K562 (cell line): ENCODE results near the gene PRCC. TPM values are rescaled to one million over a fixed set of nuclear protein-coding genes. Genes with fewer than 3 reads are reported as not detected.

Experiments used
- CBFA2T3 ChIP-seq: fragments of 450-650 bp; IDR thresholded peaks from 2 replicates; pipeline ENCODE4 v1.6.1; 2017
- CHD1 ChIP-seq: fragments of 200-600 bp; sonication (generic); IDR thresholded peaks from one replicate; pipeline ENCODE4 v1.6.1; 2012; ENCODE audit warnings: mild to moderate bottlenecking, moderate library complexity, low read length, inconsistent platforms
- CUX1 ChIP-seq: fragments of 200-800 bp; sonication (Bioruptor generic); IDR thresholded peaks from 2 replicates; pipeline ENCODE4 v1.6.1; 2016; ENCODE audit warnings: missing genetic modification characterization, missing compliant biosample characterization
- ID3 ChIP-seq, 2 experiments: fragments of 250-450 bp in 1 of 2; fragments of 450-650 bp in 1 of 2; sonication (Bioruptor Pico) in 1 of 2; IDR thresholded peaks; 2 replicates each; pipeline versions ENCODE4 v1.6.1 to v1.8.0; 2016 to 2021; ENCODE audit warnings: mild to moderate bottlenecking in 2 of 2, moderate library complexity in 2 of 2, missing compliant biosample characterization in 1 of 2, missing genetic modification characterization in 1 of 2
- RAD51 ChIP-seq: fragments of 450-650 bp; IDR thresholded peaks from 2 replicates; pipeline ENCODE4 v1.7.1; 2016; ENCODE audit warnings: low read depth, mild to moderate bottlenecking, borderline replicate concordance
- RCOR1 ChIP-seq, 2 experiments: IDR thresholded peaks; 2 replicates each; pipeline ENCODE4 v1.6.1; 2012; ENCODE audit warnings: low read depth in 2 of 2, low read length in 2 of 2, borderline replicate concordance in 1 of 2, improper control_type of control experiment in 1 of 2
- SAFB ChIP-seq: fragments of 200-400 bp; formaldehyde crosslinking; IDR thresholded peaks from 2 replicates; pipeline ENCODE4 v1.6.1; 2017; ENCODE audit warnings: low read depth, low read length, borderline replicate concordance
- SMARCA4 ChIP-seq: fragments of 450-650 bp; IDR thresholded peaks from 2 replicates; pipeline ENCODE4 v1.6.1; 2016
- TFE3 ChIP-seq: fragments of 450-650 bp; formaldehyde crosslinking; IDR thresholded peaks from 2 replicates; pipeline ENCODE4 v1.4.0; 2020; ENCODE audit warnings: mild to moderate bottlenecking, mixed read lengths
- YBX1 ChIP-seq: fragments of 450-650 bp; IDR thresholded peaks from 2 replicates; pipeline ENCODE4 v1.7.1; 2016; ENCODE audit warnings: mild to moderate bottlenecking
- ZBTB43 ChIP-seq: sonication (generic); formaldehyde crosslinking; IDR thresholded peaks from 2 replicates; pipeline ENCODE4 v1.8.0; 2023; ENCODE audit warnings: mild to moderate bottlenecking, missing genetic modification reagents
- ZNF41 ChIP-seq: fragments of 250-450 bp; sonication (Bioruptor Pico); conservative IDR thresholded peaks from 2 replicates; pipeline ENCODE4 v1.4.0; 2020; ENCODE audit warnings: mild to moderate bottlenecking
- ZNF76 ChIP-seq: fragments of 250-450 bp; sonication (Bioruptor Pico); IDR thresholded peaks from 2 replicates; pipeline ENCODE4 v1.4.0; 2020; ENCODE audit warnings: mild to moderate bottlenecking, moderate library complexity, borderline replicate concordance
- ZZZ3 ChIP-seq: fragments of 450-650 bp; IDR thresholded peaks from 2 replicates; pipeline ENCODE4 v1.6.1; 2016; ENCODE audit warnings: antibody characterized with exemption, mild to moderate bottlenecking, moderate library complexity
- polyA plus RNA-seq, 8 experiments: library from polyadenylated mRNA; depleted of rRNA in 4 of 8; stranded (reverse) in 5 of 8; unstranded in 3 of 8; fragments of >200 nt; fragmentation: Nextera tagmentation in 2 of 8; fragmentation: Illumina TruSeq in 1 of 8; extraction: Ambion mirVana in 2 of 8; extraction: Trizol in 1 of 8; gene quantifications; 2 replicates each; pipeline versions ENCODE4 v1.2.1 to v1.2.3, GENCODE V29; 2011 to 2014; ENCODE audit warnings: inconsistent platforms in 1 of 8, missing spikeins in 1 of 8
- total RNA-seq, 7 experiments: library from RNA; depleted of rRNA in 6 of 7; stranded (reverse); fragments of >200 nt in 6 of 7; fragmentation: Illumina TruSeq in 2 of 7; extraction: Trizol in 2 of 7; gene quantifications; 2 replicates each; pipeline versions ENCODE4 v1.2.1 to v1.2.3, GENCODE V29; 2011 to 2021; ENCODE audit warnings: low replicate concordance in 1 of 7
- TF ChIP-seq, protein P1 (sequence below): fragments of 250-450 bp; sonication (Bioruptor Pico); IDR thresholded peaks from 2 replicates; pipeline ENCODE4 v1.4.0; 2020; ENCODE audit warnings: borderline replicate concordance

Gene PRCC
- total and polyA plus RNA-seq, 9 of the 15 experiments (the other 6 are each of a cell fraction or from before 2014, with no cell fraction given), result 23.9 to 201 (median 41.1) TPM

- TF ChIP-seq, protein P1, sequence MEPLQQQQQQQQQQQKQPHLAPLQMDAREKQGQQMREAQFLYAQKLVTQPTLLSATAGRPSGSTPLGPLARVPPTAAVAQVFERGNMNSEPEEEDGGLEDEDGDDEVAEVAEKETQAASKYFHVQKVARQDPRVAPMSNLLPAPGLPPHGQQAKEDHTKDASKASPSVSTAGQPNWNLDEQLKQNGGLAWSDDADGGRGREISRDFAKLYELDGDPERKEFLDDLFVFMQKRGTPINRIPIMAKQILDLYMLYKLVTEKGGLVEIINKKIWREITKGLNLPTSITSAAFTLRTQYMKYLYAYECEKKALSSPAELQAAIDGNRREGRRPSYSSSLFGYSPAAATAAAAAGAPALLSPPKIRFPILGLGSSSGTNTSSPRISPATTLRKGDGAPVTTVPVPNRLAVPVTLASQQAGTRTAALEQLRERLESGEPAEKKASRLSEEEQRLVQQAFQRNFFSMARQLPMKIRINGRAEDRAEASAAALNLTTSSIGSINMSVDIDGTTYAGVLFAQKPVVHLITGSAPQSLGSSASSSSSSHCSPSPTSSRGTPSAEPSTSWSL (CRISPR knock-in tag), result no peak
- TF ChIP-seq SMARCA4 (no peak; the same call in 1 of the 2 replicates), ZNF76 (CRISPR knock-in tag) (0 out of 2 replicates have a peak, but pooled peaks have one; percentile 26), CBFA2T3 (0 out of 2 replicates have a peak, but pooled peaks have one; percentile 6), ID3 (CRISPR knock-in tag; IDR thresholded peaks at IDR 0.05) (no peak), ID3 (tag; IDR thresholded peaks at IDR 0.05) (no peak), TFE3 (CRISPR knock-in tag) (no peak), RCOR1 (IDR thresholded peaks at IDR 0.05; ENCODE audit: borderline replicate concordance in 1 of 2, low read depth in 2 of 2, low read length in 2 of 2) (no peak), RAD51 (no peak), ZNF41 (no peak), CHD1 (no peak), SAFB (no peak), ZBTB43 (CRISPR knock-in tag) (no peak), YBX1 (no peak), ZZZ3 (no peak), CUX1 (no peak)
These were observed 20.4 kb upstream of the PRCC start (continued) for GRCh38 chr1:156746728-156747631.
